ENCODE measurements around the gene ZNF32.

- TF ChIP-seq CTCF (IDR thresholded peaks at IDR 0.05) = no peak
- no peak for TF ChIP-seq POLR2A (IDR thresholded peaks at IDR 0.05)
- TF ChIP-seq POLR2AphosphoS5 (IDR thresholded peaks at IDR 0.05) = no peak
Measured at GRCh38 chr10:43666552-43666951, 17.9 kb upstream of the ZNF32 start.

Measured in breast epithelium (tissue), 3 donors.